Tibial nerve (tissue), 4 donors: ENCODE results near the gene SH3BP4. TPM values are rescaled to one million over a fixed set of nuclear protein-coding genes. Genes with fewer than 3 reads are reported as not detected.

Experiments
- DNase-seq, 2 donors: peaks; one replicate each; pipeline ENCODE4 v3.0.0-alpha.2; 2019; ENCODE audit warnings: low spot score in 2 of 2
- H3K27ac ChIP-seq, 4 donors: fragments of 200-600 bp; sonication (generic) in 3 of 4; one replicate each; pipeline ENCODE4 v1.5.1; 2017 to 2019; ENCODE audit warnings: mild to moderate bottlenecking in 1 of 4
- H3K27me3 ChIP-seq, 2 donors: fragments of 200-600 bp; sonication (generic) in 1 of 2; one replicate each; pipeline versions ENCODE4 v1.5.1 to v1.6.0; 2017 to 2019
- H3K36me3 ChIP-seq, 3 donors: fragments of 200-600 bp; sonication (generic); one replicate each; pipeline ENCODE4 v1.5.1; 2018 to 2019
- H3K4me1 ChIP-seq, 4 donors: fragments of 200-600 bp; sonication (generic) in 3 of 4; one replicate each; pipeline ENCODE4 v1.5.1; 2017 to 2019
- H3K4me3 ChIP-seq, 4 donors: fragments of 200-600 bp; sonication (generic) in 3 of 4; one replicate each; pipeline ENCODE4 v1.5.1; 2017 to 2019; ENCODE audit warnings: mild to moderate bottlenecking in 1 of 4, moderate library complexity in 1 of 4
- H3K9me3 ChIP-seq, 4 donors: fragments of 200-600 bp; sonication (generic) in 3 of 4; one replicate each; pipeline ENCODE4 v1.5.1; 2017 to 2019
- CTCF ChIP-seq, 5 experiments: fragments of 200-600 bp in 3 of 5; fragments of 450-650 bp in 2 of 5; sonication (generic) in 3 of 5; IDR thresholded peaks; one replicate each; pipeline ENCODE4 v1.5.1; 2016 to 2019; ENCODE audit warnings: antibody characterized with exemption in 5 of 5, mild to moderate bottlenecking in 3 of 5, moderate library complexity in 2 of 5
- EP300 ChIP-seq, 2 donors: sonication (generic); formaldehyde crosslinking; IDR thresholded peaks; one replicate each; pipeline ENCODE4 v1.6.1; 2017; ENCODE audit warnings: antibody characterized with exemption in 2 of 2, mild to moderate bottlenecking in 1 of 2
- POLR2A ChIP-seq, 2 donors: fragments of 450-650 bp; IDR thresholded peaks; one replicate each; pipeline ENCODE4 v1.6.1; 2017; ENCODE audit warnings: antibody characterized with exemption in 2 of 2, mild to moderate bottlenecking in 2 of 2, moderate library complexity in 2 of 2
- WGBS, 2 donors: methylation state at CpG; one replicate each; pipeline ENCODE4 v1.1.5; 2018; 5-methylcytosine and 5-hydroxymethylcytosine counted together
- total RNA-seq, 4 donors: library from RNA; depleted of rRNA; stranded (reverse); fragments of >200 nt; gene quantifications; one replicate each; pipeline ENCODE4 v1.1.0, GENCODE V29; 2016

SH3BP4 gene
- total RNA-seq, 4 donors from 2014 or later = 19.2 to 31.8 (median 24.3) TPM

GRCh38 chr2:235066490-235066889 is 114.7 kb downstream of the SH3BP4 start:
- no peak overlapping the region for H3K27ac ChIP-seq
- H3K27me3 ChIP-seq = peaks cover 0 to 4% of the 10 kb centered on the region in 2 donors
- DNase-seq = no peak
- WGBS, 2 donors = 37 to 42% methylated on average over 4 of the region's 4 CpGs
- no peak for TF ChIP-seq EP300 (IDR thresholded peaks at IDR 0.05)
- TF ChIP-seq POLR2A (IDR thresholded peaks at IDR 0.05) = no peak
- TF ChIP-seq CTCF (IDR thresholded peaks at IDR 0.05) = no peak
- no peaks in the 10 kb centered on the region for H3K36me3 ChIP-seq
- peaks cover 0 to 4% (median 0%) of the 10 kb centered on the region in 4 donors for H3K9me3 ChIP-seq
- no peak overlapping the region for H3K4me3 ChIP-seq
- H3K4me1 ChIP-seq = peaks cover 0 to 9% (median 0%) of the 10 kb centered on the region in 4 donors

GRCh38 chr2:235066895-235067294 is 115.1 kb downstream of the SH3BP4 start:
- TF ChIP-seq CTCF (IDR thresholded peaks at IDR 0.05) (no peak), EP300 (IDR thresholded peaks at IDR 0.05) (no peak), POLR2A (IDR thresholded peaks at IDR 0.05) (no peak)
- peaks cover 0 to 9% (median 0%) of the 10 kb centered on the region in 4 donors for H3K4me1 ChIP-seq

GRCh38 chr2:235068701-235069100 is 116.9 kb downstream of the SH3BP4 start:
- Histone ChIP-seq H3K4me3 (no peak overlapping the region), H3K4me1 (peaks cover 0 to 9% (median 0%) of the 10 kb centered on the region in 4 donors), H3K27me3 (peaks cover 0 to 4% of the 10 kb centered on the region in 2 donors), H3K27ac (no peak overlapping the region), H3K9me3 (peaks cover 0 to 4% (median 0%) of the 10 kb centered on the region in 4 donors), H3K36me3 (no peaks in the 10 kb centered on the region)
- 88% methylated on average over 3 of the region's 3 CpGs for WGBS, 2 donors
- DNase-seq = no peak
- TF ChIP-seq EP300 (IDR thresholded peaks at IDR 0.05) (no peak), CTCF (IDR thresholded peaks at IDR 0.05) (no peak), POLR2A (IDR thresholded peaks at IDR 0.05) (no peak)

More at GRCh38 chr2:235066895-235067294, 115.1 kb downstream of the SH3BP4 start:
- Histone ChIP-seq H3K36me3 (no peaks in the 10 kb centered on the region), H3K9me3 (peaks cover 0 to 4% (median 0%) of the 10 kb centered on the region in 4 donors), H3K4me3 (no peak overlapping the region), H3K27me3 (peaks cover 0 to 4% of the 10 kb centered on the region in 2 donors), H3K27ac (no peak overlapping the region)
- no peak for DNase-seq
- WGBS, 2 donors = 38 to 44% methylated on average over 4 of the region's 4 CpGs

- DNase-seq = no peak
- TF ChIP-seq POLR2A (IDR thresholded peaks at IDR 0.05) (no peak), EP300 (IDR thresholded peaks at IDR 0.05) (no peak), CTCF (IDR thresholded peaks at IDR 0.05) (no peak)
- no peaks in the 10 kb centered on the region for H3K36me3 ChIP-seq
- peaks cover 0 to 4% of the 10 kb centered on the region in 2 donors for H3K27me3 ChIP-seq
- H3K4me3 ChIP-seq = no peak overlapping the region
- H3K27ac ChIP-seq = no peak overlapping the region
- H3K4me1 ChIP-seq = peaks cover 0 to 9% (median 0%) of the 10 kb centered on the region in 4 donors
- peaks cover 0 to 4% (median 0%) of the 10 kb centered on the region in 4 donors for H3K9me3 ChIP-seq
Observed at GRCh38 chr2:235070063-235070706, 118.4 kb downstream of the SH3BP4 start.

- H3K4me1 ChIP-seq = no peaks in the 10 kb centered on the region
- WGBS, 2 donors = 67 to 75% methylated on average over 6 of the region's 6 CpGs
- no peak overlapping the region for H3K27ac ChIP-seq
- no peak overlapping the region for H3K4me3 ChIP-seq
- TF ChIP-seq CTCF (IDR thresholded peaks at IDR 0.05) (no peak), EP300 (IDR thresholded peaks at IDR 0.05) (no peak), POLR2A (IDR thresholded peaks at IDR 0.05) (no peak)
- no peak for DNase-seq
- H3K27me3 ChIP-seq = peaks cover 0 to 4% of the 10 kb centered on the region in 2 donors
- no peaks in the 10 kb centered on the region for H3K36me3 ChIP-seq
- peaks cover 0 to 4% (median 0%) of the 10 kb centered on the region in 4 donors for H3K9me3 ChIP-seq
Observed at GRCh38 chr2:235073868-235074413, 122.1 kb downstream of the SH3BP4 start.
